ENCODE data around the gene CCDC9.

The CCDC9 gene

DNA sequence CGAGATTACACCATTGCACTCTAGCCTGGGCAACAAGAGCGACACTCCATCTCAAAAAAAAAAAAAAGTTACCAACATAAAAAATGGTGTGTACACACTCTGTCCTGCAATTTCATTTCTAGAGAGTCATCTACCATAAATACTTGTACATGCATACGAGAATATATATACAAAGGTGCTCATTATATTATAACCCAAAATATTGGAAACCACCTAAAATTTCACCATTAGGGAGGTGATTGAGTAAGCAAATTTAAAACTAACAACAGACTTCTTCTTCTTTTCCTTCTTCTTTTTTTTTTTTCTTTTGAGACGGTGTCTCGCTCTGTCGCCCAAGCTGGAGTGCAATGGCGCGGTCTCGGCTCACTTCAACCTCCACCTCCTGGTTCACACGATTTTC lies 45.9 kb downstream of the CCDC9 start:
- no peak for DNase-seq

DNA sequence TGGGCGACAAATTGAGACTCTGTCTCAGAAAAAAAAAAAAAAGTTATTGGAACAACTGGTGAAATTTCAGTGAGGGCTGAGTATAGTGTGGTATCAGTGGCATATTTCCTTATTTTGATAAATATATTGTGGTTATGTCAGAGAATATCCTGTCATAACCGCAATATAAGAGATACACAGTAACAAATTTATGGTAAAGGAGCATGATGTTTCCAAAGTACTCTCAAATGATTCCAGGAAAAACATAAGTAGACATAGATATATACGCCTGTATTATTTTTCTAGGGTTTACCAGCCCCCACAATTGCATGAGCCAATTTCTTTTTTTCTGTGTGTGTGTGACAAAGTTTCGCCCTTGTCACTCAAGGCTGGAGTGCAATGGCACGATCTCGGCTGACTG lies 47.6 kb downstream of the CCDC9 start:
- DNase-seq: no peak

DNA sequence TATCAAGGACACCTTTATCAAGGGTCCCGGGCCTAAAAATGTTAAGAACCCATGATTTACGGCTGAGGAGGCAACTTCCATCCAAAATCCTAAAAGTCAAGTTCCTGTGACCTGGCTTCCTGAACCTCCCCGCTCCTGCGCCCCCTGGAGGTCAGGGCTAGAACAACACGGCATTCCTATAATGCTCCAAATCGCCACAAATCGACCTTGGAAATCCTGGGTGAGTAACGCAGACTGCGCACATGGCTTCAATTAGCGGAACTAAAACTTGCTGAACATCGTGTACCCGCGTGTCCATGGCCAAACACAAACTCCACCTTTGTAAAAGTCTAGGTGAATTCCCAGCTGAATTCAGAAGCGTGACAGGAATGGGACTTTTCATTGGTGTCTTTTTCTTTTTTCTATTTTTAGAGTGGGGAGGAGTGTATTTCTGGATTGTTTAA lies 49.0 kb downstream of the CCDC9 start:
- DNase-seq: peak in 3 of 4 experiments; percentile 20 to 49 (median 26)

DNA sequence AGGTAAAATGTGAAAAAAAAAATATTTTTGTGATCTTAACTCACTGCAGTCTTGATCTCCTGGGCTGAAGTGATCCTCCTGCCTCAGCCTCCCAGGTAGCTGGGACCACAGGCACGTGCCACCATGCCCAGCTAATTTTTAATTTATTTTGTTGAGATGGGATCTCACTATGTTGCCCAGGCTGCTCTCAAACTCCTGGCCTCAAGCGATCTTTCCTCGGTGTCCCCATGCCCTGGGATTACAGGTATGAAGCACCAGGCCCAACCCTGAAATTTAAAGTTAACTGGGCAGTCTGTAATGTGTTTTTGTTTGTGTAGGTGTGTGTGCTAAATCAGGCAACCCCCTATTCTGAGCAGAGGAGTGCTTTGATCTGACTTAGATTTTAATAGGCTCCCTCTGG lies 50.0 kb downstream of the CCDC9 start:
- DNase-seq: no peak

DNA sequence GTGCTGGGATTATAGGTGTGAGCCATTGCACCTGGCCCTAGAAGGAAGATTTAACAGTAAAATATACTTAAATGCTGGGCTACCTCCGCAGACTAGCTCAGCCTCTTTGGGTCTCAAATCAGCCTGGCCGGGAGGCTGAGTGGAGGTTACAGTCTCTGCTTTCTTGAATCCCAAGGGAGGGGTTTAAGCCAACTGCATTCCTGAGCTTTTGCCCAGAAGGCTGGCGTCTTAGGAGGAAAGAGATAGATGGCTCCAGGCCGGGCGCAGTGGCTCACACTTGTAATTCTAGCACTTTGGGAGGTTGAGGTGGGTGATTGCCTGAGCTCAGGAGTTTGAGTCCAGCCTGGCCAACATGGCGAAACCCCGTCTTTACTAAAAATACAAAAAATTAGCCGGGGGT lies 52.7 kb downstream of the CCDC9 start:
- no peak for DNase-seq

DNA sequence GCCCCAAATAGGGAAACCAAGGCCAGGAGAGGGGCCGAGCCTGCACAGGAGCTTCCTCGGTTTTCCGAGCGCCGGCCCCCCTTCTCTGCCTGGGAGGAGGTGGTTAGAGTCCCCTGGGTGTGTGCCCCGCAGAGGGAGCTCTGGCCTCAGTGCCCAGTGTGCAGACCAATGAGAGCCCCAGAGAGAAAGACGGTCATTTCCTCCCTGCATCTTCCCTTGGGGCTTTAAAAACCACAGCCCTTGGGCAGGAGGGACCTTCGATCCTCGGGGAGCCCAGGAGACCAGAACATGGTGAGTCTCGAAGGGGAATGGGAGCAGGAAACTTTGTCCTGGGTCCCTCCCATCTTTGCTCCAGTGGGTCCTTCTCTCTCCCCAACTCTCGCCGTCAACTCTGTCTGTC lies 53.3 kb downstream of the CCDC9 start, which contains the start of gene C5AR1:
C5AR1 (plus strand) TSS at position 254 of the 400 bp plus-strand sequence; CDS start at position 289, 35 bp downstream.
- no peak for DNase-seq

DNA sequence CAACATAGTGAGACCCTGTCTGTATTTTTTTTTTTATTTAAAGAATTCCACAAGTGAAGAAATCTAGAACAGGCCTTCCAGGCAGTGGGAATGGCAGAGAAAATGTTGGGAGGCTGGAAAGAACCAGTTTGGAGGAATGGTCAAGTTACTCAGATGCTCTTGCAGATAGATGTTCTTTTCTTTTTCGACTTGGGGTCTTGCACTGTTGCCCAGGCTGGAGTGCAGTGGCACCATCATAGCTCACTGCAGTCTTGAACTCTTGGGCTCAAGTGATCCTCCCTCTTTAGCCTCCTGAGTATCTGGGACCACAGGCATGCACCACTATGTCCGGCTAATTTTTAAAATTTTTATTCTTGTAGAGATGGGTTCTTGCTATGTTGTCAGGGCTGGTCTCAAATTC lies 54.0 kb downstream of the CCDC9 start:
- DNase-seq: no peak

DNA sequence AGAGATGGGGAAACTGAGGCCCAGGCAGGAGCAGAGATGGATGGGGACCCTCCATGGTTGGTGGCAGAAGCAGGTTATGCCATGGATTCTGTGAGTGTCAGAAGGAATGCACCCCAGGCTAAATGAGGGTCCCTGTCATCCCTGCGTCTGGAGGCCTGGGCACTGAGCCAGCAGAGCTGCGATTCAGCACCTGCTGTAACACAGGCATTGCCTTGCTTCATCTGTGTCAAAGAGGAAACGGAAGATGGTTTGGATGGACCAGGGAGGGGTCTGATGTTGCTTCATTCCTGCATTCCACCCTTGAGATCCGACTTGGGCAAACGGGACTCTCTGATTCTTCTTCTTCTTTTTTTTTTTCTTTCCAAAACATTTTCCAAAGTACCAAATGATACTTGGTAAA lies 54.5 kb downstream of the CCDC9 start:
- no peak for DNase-seq

DNA sequence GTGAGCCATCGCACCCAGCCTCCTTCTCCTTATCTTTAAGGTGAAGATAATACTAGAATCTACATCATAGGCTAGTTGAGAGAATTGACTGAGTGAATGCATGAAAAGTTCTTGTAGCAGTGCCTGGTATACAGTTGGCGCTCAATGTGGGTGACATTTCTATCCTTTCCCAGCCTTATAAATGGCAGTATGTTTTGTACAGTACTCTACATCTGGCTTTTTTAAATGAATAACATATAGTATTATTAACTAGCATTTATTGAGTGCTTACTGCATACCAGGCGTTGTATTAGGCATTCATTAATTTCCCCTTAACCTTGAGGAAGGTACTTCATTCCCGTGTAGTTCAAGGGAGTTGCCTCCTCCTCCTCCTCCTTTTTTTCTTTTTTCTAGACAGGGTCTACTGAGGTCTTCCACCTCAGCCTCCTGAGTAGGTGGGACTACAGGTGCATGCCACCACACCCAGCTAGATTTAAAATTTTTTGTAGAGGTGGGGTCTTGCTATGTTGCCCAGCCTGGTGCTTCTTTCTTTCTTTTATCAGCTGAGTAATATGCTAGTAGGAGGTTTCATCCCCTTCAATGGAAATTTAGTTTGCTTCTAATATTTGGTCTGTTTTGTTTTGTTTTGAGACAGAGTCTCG lies 56.2 kb downstream of the CCDC9 start:
- DNase-seq: no peak

DNA sequence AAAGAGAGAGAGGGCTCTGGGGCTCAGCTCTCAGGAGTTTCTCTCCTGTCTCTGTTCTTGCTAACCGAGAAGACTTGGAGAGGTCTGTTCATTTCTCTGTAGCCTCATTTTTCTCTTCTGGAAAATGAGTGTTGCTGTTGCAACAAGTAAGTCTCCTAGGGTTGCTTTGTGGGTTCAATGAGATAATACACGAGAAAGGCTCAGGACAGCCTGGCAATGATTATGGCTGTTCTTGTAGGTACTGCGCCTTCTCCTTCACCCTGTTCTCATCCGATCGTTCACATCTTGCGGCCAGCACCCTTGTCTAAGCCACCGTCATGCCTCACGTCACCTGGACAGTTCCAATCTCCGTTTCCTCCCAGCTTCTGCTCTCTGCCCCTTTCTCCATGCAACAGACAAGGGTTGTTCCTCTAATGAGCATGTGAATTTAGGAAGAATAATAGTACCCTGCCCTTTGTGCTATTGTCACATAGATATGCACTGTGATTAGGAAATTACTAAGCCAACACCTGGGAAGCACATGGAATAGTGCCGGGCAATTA lies 57.5 kb downstream of the CCDC9 start:
- no peak for DNase-seq

DNA sequence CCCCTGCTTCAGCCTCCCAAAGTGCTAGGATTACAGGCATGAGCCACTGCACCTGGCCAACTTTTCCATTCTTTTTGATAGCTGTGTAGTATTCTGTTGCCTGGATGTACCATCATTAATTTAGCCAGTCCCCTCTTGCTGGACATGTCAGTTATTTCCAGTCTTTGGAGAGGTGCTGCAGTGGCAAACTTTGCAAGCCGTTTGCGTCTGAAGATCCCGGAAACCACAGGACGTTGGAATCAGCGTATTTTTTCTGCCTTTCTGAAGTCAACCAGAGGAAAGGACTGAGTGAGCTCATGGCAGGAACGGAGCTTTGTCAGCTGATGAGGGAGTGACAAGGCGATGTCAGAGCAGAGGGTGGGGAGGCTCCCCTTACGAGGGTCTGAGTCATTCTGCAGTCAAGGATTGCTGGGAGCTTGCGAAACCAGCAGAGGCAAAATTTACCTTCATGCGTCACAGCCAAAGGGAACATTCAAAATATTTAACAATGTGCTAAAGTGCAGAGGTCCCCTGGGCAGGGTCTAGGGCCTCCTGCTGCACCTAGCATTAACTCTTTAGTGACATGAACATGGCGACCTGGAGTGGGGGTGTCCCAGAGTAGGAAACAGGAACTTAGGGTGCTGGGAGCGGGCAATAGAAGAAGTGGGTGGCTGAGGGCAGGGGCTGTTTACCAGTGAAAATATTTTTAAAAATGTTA lies 58.9 kb downstream of the CCDC9 start:
- DNase-seq: no peak

DNA sequence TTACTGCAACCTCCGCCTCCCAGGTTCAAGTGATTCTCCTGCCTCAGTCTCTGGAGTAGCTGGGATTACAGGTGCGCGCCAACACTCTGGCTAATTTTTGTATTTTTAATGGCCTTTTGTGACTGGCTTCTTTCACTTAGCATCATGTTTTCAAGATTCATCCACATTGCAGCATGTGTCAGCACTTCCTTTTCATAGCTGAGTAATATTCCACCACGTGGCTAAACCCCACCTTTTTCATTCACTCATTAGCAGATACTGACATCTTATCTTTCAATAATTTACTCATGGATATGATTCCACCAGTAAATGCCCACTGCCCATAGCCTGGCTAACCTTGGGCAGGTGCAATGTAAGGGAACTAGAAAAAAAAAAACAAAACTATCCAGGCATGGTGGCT lies 60.2 kb downstream of the CCDC9 start:
- DNase-seq: no peak

DNA sequence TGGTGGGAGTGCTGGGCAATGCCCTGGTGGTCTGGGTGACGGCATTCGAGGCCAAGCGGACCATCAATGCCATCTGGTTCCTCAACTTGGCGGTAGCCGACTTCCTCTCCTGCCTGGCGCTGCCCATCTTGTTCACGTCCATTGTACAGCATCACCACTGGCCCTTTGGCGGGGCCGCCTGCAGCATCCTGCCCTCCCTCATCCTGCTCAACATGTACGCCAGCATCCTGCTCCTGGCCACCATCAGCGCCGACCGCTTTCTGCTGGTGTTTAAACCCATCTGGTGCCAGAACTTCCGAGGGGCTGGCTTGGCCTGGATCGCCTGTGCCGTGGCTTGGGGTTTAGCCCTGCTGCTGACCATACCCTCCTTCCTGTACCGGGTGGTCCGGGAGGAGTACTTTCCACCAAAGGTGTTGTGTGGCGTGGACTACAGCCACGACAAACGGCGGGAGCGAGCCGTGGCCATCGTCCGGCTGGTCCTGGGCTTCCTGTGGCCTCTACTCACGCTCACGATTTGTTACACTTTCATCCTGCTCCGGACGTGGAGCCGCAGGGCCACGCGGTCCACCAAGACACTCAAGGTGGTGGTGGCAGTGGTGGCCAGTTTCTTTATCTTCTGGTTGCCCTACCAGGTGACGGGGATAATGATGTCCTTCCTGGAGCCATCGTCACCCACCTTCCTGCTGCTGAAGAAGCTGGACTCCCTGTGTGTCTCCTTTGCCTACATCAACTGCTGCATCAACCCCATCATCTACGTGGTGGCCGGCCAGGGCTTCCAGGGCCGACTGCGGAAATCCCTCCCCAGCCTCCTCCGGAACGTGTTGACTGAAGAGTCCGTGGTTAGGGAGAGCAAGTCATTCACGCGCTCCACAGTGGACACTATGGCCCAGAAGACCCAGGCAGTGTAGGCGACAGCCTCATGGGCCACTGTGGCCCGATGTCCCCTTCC lies 63.9 kb downstream of the CCDC9 start:
- DNase-seq: no peak
